ENCODE results near the gene FREM3. TPM values are rescaled to one million over a fixed set of nuclear protein-coding genes. Genes with fewer than 3 reads are reported as not detected.

FREM3 gene
- total and polyA plus RNA-seq, 3 donors from 2014 or later: 0.06 to 0.42 (median 0.08) TPM

GRCh38 chr4:143643399-143643798, 57.1 kb downstream of the FREM3 start:
- Histone ChIP-seq H3K9me3 (no peaks in the 10 kb centered on the region), H3K4me3 (no peak overlapping the region), H3K27me3 (no peaks in the 10 kb centered on the region), H3K27ac (no peak overlapping the region), H3K4me1 (no peaks in the 10 kb centered on the region), H3K36me3 (ENCODE audit: low read depth, missing control alignments) (no peaks in the 10 kb centered on the region)
- TF ChIP-seq POLR2A (IDR thresholded peaks at IDR 0.05) (no peak), CTCF (IDR thresholded peaks at IDR 0.05) (no peak)
- intact Hi-C loops (cut with DNase I; ENCODE audit: low total_unique reads): no loop called here
- no peak for DNase-seq

- intact Hi-C loops (cut with DNase I; ENCODE audit: low total_unique reads): no loop called here
- no peaks in the 10 kb centered on the region for H3K9me3 ChIP-seq
Observed at GRCh38 chr4:143642611-143643010, 57.9 kb downstream of the FREM3 start.

DNA sequence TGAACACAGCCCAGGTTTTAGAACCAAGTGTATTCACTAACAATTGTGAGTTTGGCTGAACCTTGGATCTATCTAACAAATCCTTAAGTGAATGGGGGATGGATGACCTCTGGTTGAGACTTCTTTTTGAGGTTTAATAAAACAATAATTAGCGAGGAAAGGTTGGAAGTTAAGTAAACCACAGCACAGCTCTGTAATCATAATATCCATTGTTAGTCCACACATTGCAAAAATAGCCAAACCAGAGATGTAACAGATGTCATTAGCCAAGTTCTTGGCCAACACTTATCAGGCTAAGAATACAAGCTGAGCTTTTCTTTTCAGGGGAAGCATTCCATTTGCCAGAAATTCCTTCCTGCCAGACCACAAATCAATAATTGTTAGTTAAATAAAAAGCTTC, 59.1 kb downstream of the FREM3 start:
- H3K9me3 ChIP-seq: no peaks in the 10 kb centered on the region

More at GRCh38 chr4:143642611-143643010, 57.9 kb downstream of the FREM3 start:
- Histone ChIP-seq H3K27me3 (no peaks in the 10 kb centered on the region), H3K36me3 (ENCODE audit: low read depth, missing control alignments) (no peaks in the 10 kb centered on the region), H3K4me3 (no peak overlapping the region), H3K27ac (no peak overlapping the region), H3K4me1 (no peaks in the 10 kb centered on the region)
- no peak for DNase-seq
- TF ChIP-seq POLR2A (IDR thresholded peaks at IDR 0.05): no peak
- TF ChIP-seq CTCF (IDR thresholded peaks at IDR 0.05): no peak
- WGBS, 2 donors: 88 to 91% methylated on average over 1 of the region's 1 CpG

GRCh38 chr4:143634763-143635162, 65.7 kb downstream of the FREM3 start:
- no peaks in the 10 kb centered on the region for H3K4me1 ChIP-seq
- no peaks in the 10 kb centered on the region for H3K9me3 ChIP-seq
- H3K27me3 ChIP-seq: no peaks in the 10 kb centered on the region
- intact Hi-C loops (cut with DNase I; ENCODE audit: low total_unique reads): no loop called here
- no peak overlapping the region for H3K4me3 ChIP-seq
- no peak for DNase-seq
- no peak for TF ChIP-seq POLR2A (IDR thresholded peaks at IDR 0.05)
- no peak for TF ChIP-seq CTCF (IDR thresholded peaks at IDR 0.05)
- H3K27ac ChIP-seq: no peak overlapping the region
- H3K36me3 ChIP-seq (ENCODE audit: low read depth, missing control alignments): no peaks in the 10 kb centered on the region

More for the DNA sequence above, 59.1 kb downstream of the FREM3 start:
- Histone ChIP-seq H3K27ac (no peak overlapping the region), H3K27me3 (no peaks in the 10 kb centered on the region), H3K4me3 (no peak overlapping the region), H3K4me1 (no peaks in the 10 kb centered on the region), H3K36me3 (ENCODE audit: low read depth, missing control alignments) (no peaks in the 10 kb centered on the region)
- no peak for TF ChIP-seq POLR2A (IDR thresholded peaks at IDR 0.05)
- no peak for TF ChIP-seq CTCF (IDR thresholded peaks at IDR 0.05)
- WGBS, 2 donors: 43 to 52% methylated on average over 1 of the region's 1 CpG
- DNase-seq: no peak
- intact Hi-C loops (cut with DNase I; ENCODE audit: low total_unique reads): no loop called here

DNA sequence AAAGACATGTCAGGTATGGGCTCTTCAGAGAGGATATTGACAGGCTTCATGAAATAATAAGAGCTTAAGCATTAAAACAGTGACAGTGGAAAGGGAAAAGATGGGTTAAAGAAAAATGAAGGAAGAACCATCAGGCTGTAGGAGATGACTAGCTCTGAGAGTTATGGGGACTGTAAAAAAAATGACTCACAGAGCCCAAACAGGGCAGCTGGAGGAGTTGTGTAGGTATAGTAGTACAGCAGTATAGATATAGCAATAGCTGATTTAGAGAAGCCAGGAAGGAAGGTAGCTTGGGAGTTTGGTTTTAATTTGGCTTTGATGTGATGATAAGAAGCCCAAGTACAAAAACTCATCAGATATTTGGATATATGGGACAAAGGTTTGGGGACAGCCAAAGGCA, 66.6 kb downstream of the FREM3 start:
- intact Hi-C loops (cut with DNase I; ENCODE audit: low total_unique reads): no loop called here
- no peaks in the 10 kb centered on the region for H3K36me3 ChIP-seq (ENCODE audit: low read depth, missing control alignments)
- no peaks in the 10 kb centered on the region for H3K9me3 ChIP-seq
- no peak overlapping the region for H3K4me3 ChIP-seq
- no peak for DNase-seq
- no peaks in the 10 kb centered on the region for H3K27me3 ChIP-seq
- no peaks in the 10 kb centered on the region for H3K4me1 ChIP-seq
- no peak overlapping the region for H3K27ac ChIP-seq
- no peak for TF ChIP-seq CTCF (IDR thresholded peaks at IDR 0.05)
- TF ChIP-seq POLR2A (IDR thresholded peaks at IDR 0.05): no peak

Data from testis (tissue), 3 donors.